ENCODE results near the gene FASTKD1. TPM values are rescaled to one million over a fixed set of nuclear protein-coding genes. Genes with fewer than 3 reads are reported as not detected.
"Not testable (repeated sequence)": the region's sequence is repeated elsewhere in the genome, so short reads cannot be mapped to it uniquely, and the experiment has no call there.

The FASTKD1 gene
- total RNA-seq, 1 experiment from 2014 or later, result 26.9 TPM

- DNase-seq (ENCODE audit: low read depth), result no peak
These were observed 1.5 kb downstream of the FASTKD1 start for GRCh38 chr2:169572189-169572588.

- DNase-seq (ENCODE audit: low read depth), result no peak
These were observed 2.1 kb downstream of the FASTKD1 start for GRCh38 chr2:169571571-169571970.

- not testable (repeated sequence) for DNase-seq (ENCODE audit: low read depth)
These were observed 2.9 kb downstream of the FASTKD1 start for GRCh38 chr2:169570752-169571151.

- DNase-seq (ENCODE audit: low read depth), result no peak
These were observed 3.7 kb downstream of the FASTKD1 start for GRCh38 chr2:169569948-169570347.

- no peak for DNase-seq (ENCODE audit: low read depth)
These were observed 8.0 kb downstream of the FASTKD1 start for GRCh38 chr2:169565686-169566085.

GRCh38 chr2:169562519-169562918 is 11.1 kb downstream of the FASTKD1 start:
- DNase-seq (ENCODE audit: low read depth), result no peak

GRCh38 chr2:169562084-169562483 is 11.6 kb downstream of the FASTKD1 start:
- not testable (repeated sequence) for DNase-seq (ENCODE audit: low read depth)

- no peak for DNase-seq (ENCODE audit: low read depth)
These were observed 12.3 kb downstream of the FASTKD1 start for GRCh38 chr2:169561364-169561763.

GRCh38 chr2:169546756-169547155 is 26.9 kb downstream of the FASTKD1 start:
- DNase-seq (ENCODE audit: low read depth), result no peak

- DNase-seq (ENCODE audit: low read depth), result no peak
These were observed 31.2 kb downstream of the FASTKD1 start for GRCh38 chr2:169542433-169542832.

- DNase-seq (ENCODE audit: low read depth), result no peak
These were observed 33.5 kb downstream of the FASTKD1 start for GRCh38 chr2:169540146-169540545.

GRCh38 chr2:169539460-169539859 is 34.2 kb downstream of the FASTKD1 start:
- not testable (repeated sequence) for DNase-seq (ENCODE audit: low read depth)

GRCh38 chr2:169528271-169528701 is 45.4 kb downstream of the FASTKD1 start:
- peak; percentile 50 for DNase-seq (ENCODE audit: low read depth)

- peak; percentile 58 for DNase-seq (ENCODE audit: low read depth)
These were observed 47.2 kb downstream of the FASTKD1 start for GRCh38 chr2:169526451-169526850.

GRCh38 chr2:169525434-169525833 is 48.2 kb downstream of the FASTKD1 start:
- no peak for DNase-seq (ENCODE audit: low read depth)

GRCh38 chr2:169523681-169524080 is 50.0 kb downstream of the FASTKD1 start:
- DNase-seq (ENCODE audit: low read depth), result no peak

GRCh38 chr2:169520896-169521295 is 52.8 kb downstream of the FASTKD1 start:
- no peak for DNase-seq (ENCODE audit: low read depth)

GRCh38 chr2:169516488-169516995 is 57.1 kb downstream of the FASTKD1 start:
- DNase-seq (ENCODE audit: low read depth), result not testable (repeated sequence)

GRCh38 chr2:169514758-169515157 is 58.9 kb downstream of the FASTKD1 start:
- DNase-seq (ENCODE audit: low read depth), result not testable (repeated sequence)

GRCh38 chr2:169513926-169514325 is 59.7 kb downstream of the FASTKD1 start:
- peak; percentile 94 for DNase-seq (ENCODE audit: low read depth)

GRCh38 chr2:169513094-169513493 is 60.6 kb downstream of the FASTKD1 start:
- no peak for DNase-seq (ENCODE audit: low read depth)

- DNase-seq (ENCODE audit: low read depth), result peak; percentile 56
These were observed 61.1 kb downstream of the FASTKD1 start for GRCh38 chr2:169512525-169512924.

- DNase-seq (ENCODE audit: low read depth), result no peak
These were observed 61.8 kb downstream of the FASTKD1 start for GRCh38 chr2:169511818-169512217.

GRCh38 chr2:169510496-169510895 is 63.2 kb downstream of the FASTKD1 start:
- no peak for DNase-seq (ENCODE audit: low read depth)

All from LHCN-M2 (cell line).